SK-N-SH treated with all-trans-retinoic acid at 6 μM for 48 hours (cell line): ENCODE data around the gene CNOT10.

Source experiments
- ATAC-seq: fragments of 200-7000 bp; cut with Tn5 transposase; 3 replicates; pipeline ENCODE4 v1.9.1; 2020; ENCODE audit warnings: mild to moderate bottlenecking, moderate library complexity
- ARNTL ChIP-seq: fragments of 450-650 bp; formaldehyde crosslinking; IDR thresholded peaks from 2 replicates; pipeline ENCODE4 v1.5.0; 2020; ENCODE audit warnings: low read depth, mild to moderate bottlenecking, moderate library complexity, borderline replicate concordance
- BACH2 ChIP-seq: fragments of 250-450 bp; sonication (Bioruptor Pico); IDR thresholded peaks from 2 replicates; pipeline ENCODE4 v1.9.0; 2021; ENCODE audit warnings: mild to moderate bottlenecking, borderline replicate concordance
- CSDC2 ChIP-seq: fragments of 250-450 bp; sonication (Bioruptor Pico); IDR thresholded peaks from 2 replicates; pipeline ENCODE4 v1.5.0; 2020; ENCODE audit warnings: mild to moderate bottlenecking, moderate library complexity
- ESRRG ChIP-seq: fragments of 250-450 bp; sonication (Bioruptor Pico); IDR thresholded peaks from 2 replicates; pipeline ENCODE4 v1.6.1; 2021; ENCODE audit warnings: mild to moderate bottlenecking
- GLIS3 ChIP-seq: fragments of 250-450 bp; sonication (Bioruptor Pico); IDR thresholded peaks from 2 replicates; pipeline ENCODE4 v1.5.0; 2020; ENCODE audit warnings: mild to moderate bottlenecking, moderate library complexity
- ISL1 ChIP-seq: fragments of 250-450 bp; sonication (Bioruptor Pico); IDR thresholded peaks from 2 replicates; pipeline ENCODE4 v2.1.2; 2022; ENCODE audit warnings: mild to moderate bottlenecking, moderate library complexity
- OSR1 ChIP-seq: fragments of 250-450 bp; sonication (Bioruptor Pico); IDR thresholded peaks from 2 replicates; pipeline ENCODE4 v1.8.0; 2022; ENCODE audit warnings: moderate library complexity, mild to moderate bottlenecking, inconsistent platforms
- PPARA ChIP-seq: fragments of 250-450 bp; sonication (Bioruptor Pico); IDR thresholded peaks from 2 replicates; pipeline ENCODE4 v1.5.0; 2020; ENCODE audit warnings: mild to moderate bottlenecking, borderline replicate concordance
- RARB ChIP-seq: fragments of 250-450 bp; sonication (Bioruptor Pico); IDR thresholded peaks from 2 replicates; pipeline ENCODE4 v1.8.0; 2021; ENCODE audit warnings: mild to moderate bottlenecking, moderate library complexity
- SNAI2 ChIP-seq: fragments of 250-450 bp; sonication (Bioruptor Pico); IDR thresholded peaks from 2 replicates; pipeline ENCODE4 v1.5.0; 2020; ENCODE audit warnings: mild to moderate bottlenecking, moderate library complexity
- TCF4 ChIP-seq: fragments of 250-450 bp; sonication (Bioruptor Pico); IDR thresholded peaks from 2 replicates; pipeline ENCODE4 v1.8.0; 2021; ENCODE audit warnings: mild to moderate bottlenecking, moderate library complexity, borderline replicate concordance
- ZC3H10 ChIP-seq: fragments of 250-450 bp; sonication (Bioruptor Pico); IDR thresholded peaks from 2 replicates; pipeline ENCODE4 v1.5.1; 2021; ENCODE audit warnings: mild to moderate bottlenecking, moderate library complexity
- ZFP3 ChIP-seq: fragments of 250-450 bp; sonication (Bioruptor Pico); IDR thresholded peaks from 2 replicates; pipeline ENCODE4 v1.5.0; 2020; ENCODE audit warnings: mild to moderate bottlenecking, moderate library complexity
- ZFP30 ChIP-seq: fragments of 450-650 bp; formaldehyde crosslinking; IDR thresholded peaks from 2 replicates; pipeline ENCODE4 v1.5.0; 2022; ENCODE audit warnings: mild to moderate bottlenecking, moderate library complexity
- ZNF565 ChIP-seq: fragments of 450-650 bp; formaldehyde crosslinking; conservative IDR thresholded peaks from 2 replicates; pipeline ENCODE4 v1.5.0; 2020; ENCODE audit warnings: low read depth, mild to moderate bottlenecking, moderate library complexity
- ZNF70 ChIP-seq: fragments of 450-650 bp; formaldehyde crosslinking; IDR thresholded peaks from 2 replicates; pipeline ENCODE4 v1.5.0; 2020; ENCODE audit warnings: mild to moderate bottlenecking, moderate library complexity
- ZNF8 ChIP-seq: fragments of 450-650 bp; formaldehyde crosslinking; IDR thresholded peaks from 2 replicates; pipeline ENCODE4 v1.5.0; 2020; ENCODE audit warnings: mild to moderate bottlenecking, moderate library complexity
- TF ChIP-seq, protein P1 (sequence below): fragments of 250-450 bp; sonication (Bioruptor Pico); IDR thresholded peaks from 2 replicates; pipeline ENCODE4 v1.5.0; 2020; ENCODE audit warnings: mild to moderate bottlenecking, moderate library complexity
- TF ChIP-seq, protein P2 (sequence below): fragments of 250-450 bp; sonication (Bioruptor Pico); IDR thresholded peaks from 2 replicates; pipeline ENCODE4 v1.5.1; 2020; ENCODE audit warnings: low read depth, mild to moderate bottlenecking, moderate library complexity
- TF ChIP-seq, protein P3 (sequence below): fragments of 250-450 bp; sonication (Bioruptor Pico); IDR thresholded peaks from 2 replicates; pipeline ENCODE4 v1.8.0; 2020; ENCODE audit warnings: mild to moderate bottlenecking, moderate library complexity, borderline replicate concordance
- TF ChIP-seq, protein P4 (sequence below): fragments of 250-450 bp; sonication (Bioruptor Pico); IDR thresholded peaks from 2 replicates; pipeline ENCODE4 v1.8.0; 2021; ENCODE audit warnings: low read depth, mild to moderate bottlenecking, moderate library complexity, borderline replicate concordance
- TF ChIP-seq, protein P5 (sequence below): fragments of 250-450 bp; sonication (Bioruptor Pico); IDR thresholded peaks from 2 replicates; pipeline ENCODE4 v1.5.1; 2021; ENCODE audit warnings: mild to moderate bottlenecking, moderate library complexity

CNOT10 gene

DNA sequence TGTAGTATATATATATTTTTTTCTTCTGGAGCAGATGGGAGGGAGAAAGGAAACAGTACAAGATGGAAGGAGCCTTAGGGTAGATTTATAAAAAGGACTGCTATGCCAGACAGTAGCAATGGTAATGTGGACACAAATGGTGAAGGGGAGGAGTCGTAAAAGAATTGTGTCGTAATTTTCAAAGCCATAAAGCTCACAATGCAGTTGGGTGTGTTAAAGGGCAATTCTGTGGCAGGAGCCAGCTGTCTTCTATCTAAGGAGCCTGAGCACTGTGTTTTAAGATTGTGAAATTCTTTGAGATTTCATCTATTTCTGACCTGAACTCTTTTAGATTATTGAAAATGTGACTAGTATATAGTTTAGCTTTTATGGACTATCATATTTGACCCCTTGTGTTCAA, 58.9 kb downstream of the CNOT10 start (continued):
- TF ChIP-seq, protein P1, sequence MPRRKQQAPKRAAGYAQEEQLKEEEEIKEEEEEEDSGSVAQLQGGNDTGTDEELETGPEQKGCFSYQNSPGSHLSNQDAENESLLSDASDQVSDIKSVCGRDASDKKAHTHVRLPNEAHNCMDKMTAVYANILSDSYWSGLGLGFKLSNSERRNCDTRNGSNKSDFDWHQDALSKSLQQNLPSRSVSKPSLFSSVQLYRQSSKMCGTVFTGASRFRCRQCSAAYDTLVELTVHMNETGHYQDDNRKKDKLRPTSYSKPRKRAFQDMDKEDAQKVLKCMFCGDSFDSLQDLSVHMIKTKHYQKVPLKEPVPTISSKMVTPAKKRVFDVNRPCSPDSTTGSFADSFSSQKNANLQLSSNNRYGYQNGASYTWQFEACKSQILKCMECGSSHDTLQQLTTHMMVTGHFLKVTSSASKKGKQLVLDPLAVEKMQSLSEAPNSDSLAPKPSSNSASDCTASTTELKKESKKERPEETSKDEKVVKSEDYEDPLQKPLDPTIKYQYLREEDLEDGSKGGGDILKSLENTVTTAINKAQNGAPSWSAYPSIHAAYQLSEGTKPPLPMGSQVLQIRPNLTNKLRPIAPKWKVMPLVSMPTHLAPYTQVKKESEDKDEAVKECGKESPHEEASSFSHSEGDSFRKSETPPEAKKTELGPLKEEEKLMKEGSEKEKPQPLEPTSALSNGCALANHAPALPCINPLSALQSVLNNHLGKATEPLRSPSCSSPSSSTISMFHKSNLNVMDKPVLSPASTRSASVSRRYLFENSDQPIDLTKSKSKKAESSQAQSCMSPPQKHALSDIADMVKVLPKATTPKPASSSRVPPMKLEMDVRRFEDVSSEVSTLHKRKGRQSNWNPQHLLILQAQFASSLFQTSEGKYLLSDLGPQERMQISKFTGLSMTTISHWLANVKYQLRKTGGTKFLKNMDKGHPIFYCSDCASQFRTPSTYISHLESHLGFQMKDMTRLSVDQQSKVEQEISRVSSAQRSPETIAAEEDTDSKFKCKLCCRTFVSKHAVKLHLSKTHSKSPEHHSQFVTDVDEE = no peak

DNA sequence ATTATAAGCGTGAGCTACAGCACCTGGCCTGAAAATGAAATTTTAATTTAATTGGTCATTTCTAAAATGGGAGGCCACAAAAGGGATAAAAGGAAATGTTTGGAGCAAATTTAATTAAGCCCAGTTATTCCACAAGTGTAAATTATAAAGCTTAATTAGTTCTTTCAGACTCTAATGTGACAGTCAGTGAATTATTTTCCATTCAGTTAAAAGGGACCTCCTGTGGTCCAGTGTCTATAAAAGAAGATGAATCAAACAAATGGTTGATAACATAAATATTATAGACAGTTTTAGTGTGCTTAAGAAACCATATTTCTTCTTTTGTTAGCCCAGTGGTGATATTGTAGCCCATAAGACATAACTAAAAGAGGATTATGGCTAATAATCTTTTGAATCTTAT, 66.4 kb downstream of the CNOT10 start:
- no peak for TF ChIP-seq CSDC2 (CRISPR knock-in tag)
- no peak for TF ChIP-seq ZFP3 (CRISPR knock-in tag)
- TF ChIP-seq OSR1 (CRISPR knock-in tag) = no peak
- no peak for TF ChIP-seq ZNF8 (CRISPR knock-in tag)
- no peak for TF ChIP-seq ARNTL (CRISPR knock-in tag)
- TF ChIP-seq RARB (CRISPR knock-in tag) = no peak
- no peak for TF ChIP-seq ISL1 (CRISPR knock-in tag)
- TF ChIP-seq ESRRG (CRISPR knock-in tag) = no peak
- no peak for TF ChIP-seq ZC3H10
- TF ChIP-seq SNAI2 (CRISPR knock-in tag) = no peak
- TF ChIP-seq TCF4 (CRISPR knock-in tag) = no peak
- no peak for TF ChIP-seq ZNF565 (CRISPR knock-in tag)
- TF ChIP-seq, protein P1 = no peak
- TF ChIP-seq GLIS3 (CRISPR knock-in tag) = no peak
- ATAC-seq = no peak

DNA sequence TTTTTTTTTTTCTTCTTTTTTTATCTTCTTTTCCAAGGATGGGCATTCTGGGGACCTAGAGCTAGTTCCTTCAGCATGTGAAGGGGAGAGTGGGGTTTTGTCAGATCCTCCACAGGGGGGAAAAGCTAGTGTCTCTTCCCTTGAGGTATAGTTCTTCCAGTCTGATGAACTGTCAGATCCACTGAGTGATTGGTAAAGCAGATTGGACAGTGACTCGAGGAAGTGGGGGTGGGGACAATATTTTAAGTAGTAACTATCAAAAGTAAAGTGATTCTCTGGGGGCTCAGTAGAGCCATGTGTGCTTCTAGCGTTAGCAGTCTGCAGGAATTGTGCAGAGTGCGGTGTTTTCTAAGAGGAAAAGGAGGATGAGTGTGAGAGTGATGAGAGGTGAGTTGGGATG, 70.8 kb downstream of the CNOT10 start:
- TF ChIP-seq PPARA (CRISPR knock-in tag) (no peak), ZNF8 (CRISPR knock-in tag) (no peak), ZNF70 (CRISPR knock-in tag) (no peak), ZFP3 (CRISPR knock-in tag) (no peak), ZNF565 (CRISPR knock-in tag) (no peak), ZC3H10 (no peak), ZFP30 (CRISPR knock-in tag) (no peak), GLIS3 (CRISPR knock-in tag) (no peak), ARNTL (CRISPR knock-in tag) (no peak), OSR1 (CRISPR knock-in tag) (no peak), SNAI2 (CRISPR knock-in tag) (no peak), TCF4 (CRISPR knock-in tag) (no peak), ESRRG (CRISPR knock-in tag) (no peak), BACH2 (CRISPR knock-in tag) (no peak)
- TF ChIP-seq, protein P2, sequence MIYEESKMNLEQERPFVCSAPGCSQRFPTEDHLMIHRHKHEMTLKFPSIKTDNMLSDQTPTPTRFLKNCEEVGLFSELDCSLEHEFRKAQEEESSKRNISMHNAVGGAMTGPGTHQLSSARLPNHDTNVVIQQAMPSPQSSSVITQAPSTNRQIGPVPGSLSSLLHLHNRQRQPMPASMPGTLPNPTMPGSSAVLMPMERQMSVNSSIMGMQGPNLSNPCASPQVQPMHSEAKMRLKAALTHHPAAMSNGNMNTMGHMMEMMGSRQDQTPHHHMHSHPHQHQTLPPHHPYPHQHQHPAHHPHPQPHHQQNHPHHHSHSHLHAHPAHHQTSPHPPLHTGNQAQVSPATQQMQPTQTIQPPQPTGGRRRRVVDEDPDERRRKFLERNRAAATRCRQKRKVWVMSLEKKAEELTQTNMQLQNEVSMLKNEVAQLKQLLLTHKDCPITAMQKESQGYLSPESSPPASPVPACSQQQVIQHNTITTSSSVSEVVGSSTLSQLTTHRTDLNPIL (CRISPR knock-in tag) = no peak
- TF ChIP-seq, protein P3, sequence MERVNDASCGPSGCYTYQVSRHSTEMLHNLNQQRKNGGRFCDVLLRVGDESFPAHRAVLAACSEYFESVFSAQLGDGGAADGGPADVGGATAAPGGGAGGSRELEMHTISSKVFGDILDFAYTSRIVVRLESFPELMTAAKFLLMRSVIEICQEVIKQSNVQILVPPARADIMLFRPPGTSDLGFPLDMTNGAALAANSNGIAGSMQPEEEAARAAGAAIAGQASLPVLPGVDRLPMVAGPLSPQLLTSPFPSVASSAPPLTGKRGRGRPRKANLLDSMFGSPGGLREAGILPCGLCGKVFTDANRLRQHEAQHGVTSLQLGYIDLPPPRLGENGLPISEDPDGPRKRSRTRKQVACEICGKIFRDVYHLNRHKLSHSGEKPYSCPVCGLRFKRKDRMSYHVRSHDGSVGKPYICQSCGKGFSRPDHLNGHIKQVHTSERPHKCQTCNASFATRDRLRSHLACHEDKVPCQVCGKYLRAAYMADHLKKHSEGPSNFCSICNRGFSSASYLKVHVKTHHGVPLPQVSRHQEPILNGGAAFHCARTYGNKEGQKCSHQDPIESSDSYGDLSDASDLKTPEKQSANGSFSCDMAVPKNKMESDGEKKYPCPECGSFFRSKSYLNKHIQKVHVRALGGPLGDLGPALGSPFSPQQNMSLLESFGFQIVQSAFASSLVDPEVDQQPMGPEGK = no peak
- TF ChIP-seq, protein P4, sequence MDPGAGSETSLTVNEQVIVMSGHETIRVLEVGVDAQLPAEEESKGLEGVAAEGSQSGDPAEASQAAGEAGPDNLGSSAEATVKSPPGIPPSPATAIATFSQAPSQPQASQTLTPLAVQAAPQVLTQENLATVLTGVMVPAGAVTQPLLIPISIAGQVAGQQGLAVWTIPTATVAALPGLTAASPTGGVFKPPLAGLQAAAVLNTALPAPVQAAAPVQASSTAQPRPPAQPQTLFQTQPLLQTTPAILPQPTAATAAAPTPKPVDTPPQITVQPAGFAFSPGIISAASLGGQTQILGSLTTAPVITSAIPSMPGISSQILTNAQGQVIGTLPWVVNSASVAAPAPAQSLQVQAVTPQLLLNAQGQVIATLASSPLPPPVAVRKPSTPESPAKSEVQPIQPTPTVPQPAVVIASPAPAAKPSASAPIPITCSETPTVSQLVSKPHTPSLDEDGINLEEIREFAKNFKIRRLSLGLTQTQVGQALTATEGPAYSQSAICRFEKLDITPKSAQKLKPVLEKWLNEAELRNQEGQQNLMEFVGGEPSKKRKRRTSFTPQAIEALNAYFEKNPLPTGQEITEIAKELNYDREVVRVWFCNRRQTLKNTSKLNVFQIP = no peak
- TF ChIP-seq, protein P5, sequence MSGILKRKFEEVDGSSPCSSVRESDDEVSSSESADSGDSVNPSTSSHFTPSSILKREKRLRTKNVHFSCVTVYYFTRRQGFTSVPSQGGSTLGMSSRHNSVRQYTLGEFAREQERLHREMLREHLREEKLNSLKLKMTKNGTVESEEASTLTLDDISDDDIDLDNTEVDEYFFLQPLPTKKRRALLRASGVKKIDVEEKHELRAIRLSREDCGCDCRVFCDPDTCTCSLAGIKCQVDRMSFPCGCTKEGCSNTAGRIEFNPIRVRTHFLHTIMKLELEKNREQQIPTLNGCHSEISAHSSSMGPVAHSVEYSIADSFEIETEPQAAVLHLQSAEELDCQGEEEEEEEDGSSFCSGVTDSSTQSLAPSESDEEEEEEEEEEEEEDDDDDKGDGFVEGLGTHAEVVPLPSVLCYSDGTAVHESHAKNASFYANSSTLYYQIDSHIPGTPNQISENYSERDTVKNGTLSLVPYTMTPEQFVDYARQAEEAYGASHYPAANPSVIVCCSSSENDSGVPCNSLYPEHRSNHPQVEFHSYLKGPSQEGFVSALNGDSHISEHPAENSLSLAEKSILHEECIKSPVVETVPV (CRISPR knock-in tag) = no peak
- no peak for ATAC-seq
